GM18505 (cell line): ENCODE data around the gene MICALL1.
A peak's percentile ranks its signal among the peaks of the same experiment; 100 is the strongest.

Source experiments
- ATAC-seq: cut with Tn5 transposase; IDR thresholded peaks from one replicate; pipeline ENCODE4 v1.9.1; 2021; ENCODE audit not compliant: unreplicated experiment
- POLR2A ChIP-seq: IDR thresholded peaks from 4 replicates; pipeline ENCODE4 v1.6.1; 2011; ENCODE audit warnings: borderline replicate concordance; ENCODE audit not compliant: insufficient read depth, insufficient read length; ENCODE audit errors: extremely low read depth

MICALL1 gene

GRCh38 chr22:37905534-37906363, at the start of gene MICALL1:
TSS of gene MICALL1 (plus strand) at chr22:37906297. CDS start at chr22:37906423, 126 bp downstream.
- peak; percentile 83 for ATAC-seq
- TF ChIP-seq POLR2A = no peak

DNA sequence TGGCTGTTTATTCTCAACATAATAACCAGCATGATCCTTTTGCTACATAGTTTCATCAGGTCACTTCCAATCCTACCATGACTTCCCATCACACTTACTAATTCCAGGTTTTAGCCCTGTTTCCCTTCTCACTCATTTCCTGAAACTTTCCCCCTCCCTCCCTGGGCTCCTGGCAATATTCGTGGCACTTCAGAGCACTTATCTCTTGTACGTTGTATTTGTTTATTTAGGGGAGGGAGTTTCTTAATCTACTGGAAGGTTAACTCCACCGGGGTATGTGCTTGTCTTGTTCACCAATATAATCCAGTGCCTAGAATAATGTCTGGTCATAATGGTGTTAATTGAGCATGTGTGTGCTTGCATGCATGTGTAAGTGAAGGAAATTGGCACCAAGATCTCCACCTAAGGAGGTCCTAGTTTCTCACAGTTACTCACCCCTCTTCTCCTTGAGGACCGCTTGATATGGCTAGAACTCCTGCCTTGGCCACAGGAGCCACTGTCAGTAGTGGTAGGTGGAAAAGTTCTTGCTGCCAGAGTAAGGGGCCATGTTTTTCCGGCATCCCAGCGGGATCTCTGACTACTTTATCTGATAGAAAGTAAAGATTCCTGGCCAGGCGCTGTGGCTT, 45.2 kb upstream of the MICALL1 start:
- no peak for ATAC-seq

DNA sequence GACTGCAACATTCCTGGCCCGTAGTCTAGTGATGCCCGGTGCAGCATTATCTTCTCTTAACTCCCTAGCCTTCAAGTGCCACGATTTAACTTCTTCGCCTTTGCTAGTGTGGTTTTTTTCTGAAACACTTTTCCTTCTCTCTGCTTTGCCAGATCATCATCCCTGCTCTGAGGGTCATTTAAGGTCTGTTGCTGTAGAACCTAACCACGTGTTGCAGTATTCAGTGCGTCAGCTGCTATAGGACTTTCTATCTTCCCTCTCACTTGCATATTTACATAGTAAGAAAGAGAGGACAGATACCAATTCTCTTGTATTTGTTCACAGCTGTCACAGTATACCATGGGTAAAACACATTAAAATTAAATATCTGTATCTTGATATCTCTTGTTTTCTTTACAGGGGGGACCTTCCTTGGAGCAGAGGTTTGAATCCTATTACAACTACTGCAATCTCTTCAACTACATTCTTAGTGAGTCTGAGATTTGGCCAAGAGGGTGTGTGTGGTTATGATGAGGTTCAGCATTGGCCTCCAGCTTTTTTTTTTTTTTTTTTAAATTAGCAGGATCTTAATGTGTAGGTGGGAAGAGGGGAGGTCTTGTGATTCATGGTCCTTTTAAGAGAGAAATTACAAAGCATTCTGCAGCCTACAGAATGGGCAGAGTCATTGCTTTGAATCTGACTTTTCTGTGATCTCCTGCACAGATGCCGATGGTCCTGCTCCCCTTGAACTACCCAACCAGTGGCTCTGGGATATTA, 43.3 kb upstream of the MICALL1 start:
- TF ChIP-seq POLR2A = no peak
- ATAC-seq = no peak

More for the DNA sequence above, 45.2 kb upstream of the MICALL1 start:
- no peak for TF ChIP-seq POLR2A

GRCh38 chr22:37865510-37865909, 40.6 kb upstream of the MICALL1 start:
- ATAC-seq = no peak
- no peak for TF ChIP-seq POLR2A

- no peak for ATAC-seq
- TF ChIP-seq POLR2A = no peak
Measured at GRCh38 chr22:37870273-37870672, 35.8 kb upstream of the MICALL1 start.

- ATAC-seq = no peak
- TF ChIP-seq POLR2A = no peak
Measured at GRCh38 chr22:37880668-37881440, 25.2 kb upstream of the MICALL1 start.

DNA sequence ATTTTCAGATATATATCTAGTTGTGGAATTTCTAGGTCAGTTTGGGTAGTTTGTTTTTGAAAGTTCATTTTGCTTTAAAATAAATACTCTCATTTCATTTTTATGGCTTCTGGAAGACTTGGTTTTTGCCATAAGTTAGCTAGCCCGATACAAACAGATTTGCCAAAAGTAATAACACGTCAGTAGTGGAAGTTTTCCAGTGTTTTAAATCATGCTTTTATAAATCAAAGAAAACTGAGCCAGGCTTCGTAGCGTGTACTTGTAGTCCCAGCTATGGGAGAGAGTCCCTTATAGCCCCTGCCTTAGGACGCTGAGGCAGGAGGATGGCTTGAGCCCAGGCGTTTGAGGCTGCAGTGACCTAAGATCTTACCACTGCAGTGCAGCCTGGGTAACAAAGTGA, 21.7 kb upstream of the MICALL1 start:
- no peak for ATAC-seq

DNA sequence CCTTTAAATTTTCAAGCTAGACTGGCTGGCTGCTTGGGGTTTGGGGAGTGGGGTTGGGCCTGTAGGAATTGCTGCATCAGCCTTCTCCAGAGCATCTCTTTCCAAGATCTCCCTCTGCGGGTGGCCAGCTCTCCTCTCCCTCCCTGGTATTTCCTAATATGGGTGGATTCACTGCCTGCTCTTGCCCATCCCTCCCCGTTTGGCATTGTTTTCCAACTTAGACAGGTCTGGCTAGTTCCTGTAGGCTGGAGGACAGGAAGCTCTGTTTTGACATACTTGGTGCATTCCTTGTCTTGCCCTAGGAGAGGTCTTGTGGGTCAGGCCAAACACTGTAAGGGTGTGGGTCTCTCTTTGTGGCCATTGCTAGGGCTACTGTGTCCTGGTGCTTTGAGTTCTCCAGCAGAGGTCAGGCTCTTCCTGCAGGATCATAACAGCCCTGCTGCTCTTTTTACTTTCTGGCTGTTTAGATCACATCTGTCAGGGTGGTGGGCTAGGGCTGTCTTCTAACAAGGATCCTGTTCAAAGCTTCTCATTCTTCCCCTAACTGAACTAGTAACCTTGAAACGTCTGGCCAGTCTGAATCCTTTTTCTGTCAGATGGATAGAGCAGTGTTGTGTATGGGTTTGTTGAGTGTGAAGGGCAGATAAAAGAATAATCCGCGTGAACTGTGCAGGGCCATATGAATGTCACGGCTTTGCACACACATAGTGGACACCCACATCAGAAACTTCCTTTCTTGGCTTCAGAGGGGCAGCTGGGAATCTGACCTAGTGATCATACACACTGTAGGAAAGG, 18.3 kb upstream of the MICALL1 start:
- no peak for TF ChIP-seq POLR2A

More for the DNA sequence above, 21.7 kb upstream of the MICALL1 start:
- TF ChIP-seq POLR2A = no peak

DNA sequence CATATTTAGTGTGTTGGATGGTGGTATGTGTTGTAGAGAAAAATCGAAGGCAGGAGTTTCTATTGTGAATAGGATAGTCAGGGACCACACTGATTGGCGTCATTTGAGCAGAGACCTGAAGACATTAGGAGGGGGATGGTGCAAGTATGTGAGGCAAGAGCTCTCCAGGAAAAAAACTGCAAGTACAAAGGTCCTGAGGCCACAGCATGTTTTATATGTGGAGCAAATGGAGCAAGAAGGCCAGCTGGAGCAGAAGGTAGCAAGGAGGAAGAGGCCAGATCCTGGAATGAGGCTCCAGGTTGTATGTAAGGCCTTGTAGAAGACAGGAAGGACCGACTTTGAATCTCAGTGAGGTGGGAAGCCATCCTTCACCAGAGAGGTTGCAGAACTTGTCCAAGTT, 14.2 kb upstream of the MICALL1 start:
- ATAC-seq = no peak
- peak; percentile 32 for TF ChIP-seq POLR2A

More for the DNA sequence above, 18.3 kb upstream of the MICALL1 start:
- no peak for ATAC-seq

- no peak for ATAC-seq
- no peak for TF ChIP-seq POLR2A
Measured at GRCh38 chr22:37892566-37893335, 13.3 kb upstream of the MICALL1 start.

- ATAC-seq = no peak
- no peak for TF ChIP-seq POLR2A
Measured at GRCh38 chr22:37893583-37893983, 12.5 kb upstream of the MICALL1 start.
